IMR-90 (cell line): ENCODE data around the gene SH3RF1. TPM values are rescaled to one million over a fixed set of nuclear protein-coding genes. Genes with fewer than 3 reads are reported as not detected.
A peak's percentile ranks its signal among the peaks of the same experiment; 100 is the strongest.

Experiments
- ATAC-seq: fragments of 200-7000 bp; cut with Tn5 transposase; 2 replicates; pipeline ENCODE4 v1.9.1; 2020; ENCODE audit warnings: low read depth, mild to moderate bottlenecking, moderate library complexity
- BruUV-seq: library from RNA; stranded (reverse); fragments of 400-500 nt; replicated peaks from 2 replicates; lab custom pipeline; 2021; lab: Mats Ljungman, UMichigan
- CTCF ChIA-PET: fragments of 300-600 bp; formaldehyde crosslinking; extraction: SDS; loops from one replicate; lab custom pipeline; 2021; ENCODE audit warnings: antibody characterized with exemption; lab: Yijun Ruan, JAX
- POLR2A ChIA-PET: fragments of 300-600 bp; sonication (Branson Sonifier 250); formaldehyde crosslinking; loops from one replicate; lab custom pipeline; 2022; ENCODE audit warnings: antibody characterized with exemption; ENCODE audit not compliant: unreplicated experiment; lab: Charles Lee
- DNase-seq: peaks from one replicate; pipeline ENCODE4 v3.0.0; 2013
- H2AFZ ChIP-seq: replicated peaks from 2 replicates; pipeline ENCODE3; 2013; ENCODE audit warnings: low read length, mild to moderate bottlenecking; ENCODE audit not compliant: poor library complexity
- H2AK5ac ChIP-seq: 2 replicates; pipeline ENCODE4 v1.6.1; 2013; ENCODE audit warnings: low read depth, low read length, inconsistent platforms
- H2AK9ac ChIP-seq: replicated peaks from 2 replicates; pipeline ENCODE3; 2013; ENCODE audit warnings: mild to moderate bottlenecking, low read depth, low read length, moderate library complexity; ENCODE audit not compliant: poor library complexity
- H2BK120ac ChIP-seq: 2 replicates; pipeline ENCODE4 v1.6.1; 2013; ENCODE audit warnings: low read depth, low read length, inconsistent platforms
- H2BK15ac ChIP-seq: 3 replicates; pipeline ENCODE4 v1.6.1; 2013; ENCODE audit warnings: low read depth, low read length, inconsistent platforms
- H2BK20ac ChIP-seq: 2 replicates; pipeline ENCODE4 v1.6.1; 2013; ENCODE audit warnings: low read depth, mild to moderate bottlenecking, inconsistent platforms, low read length, moderate library complexity
- H2BK5ac ChIP-seq: 2 replicates; pipeline ENCODE4 v1.6.1; 2013; ENCODE audit warnings: mild to moderate bottlenecking, low read depth, low read length, inconsistent platforms; ENCODE audit not compliant: poor library complexity, severe bottlenecking
- H3K14ac ChIP-seq: replicated peaks from 2 replicates; pipeline ENCODE4 v1.6.1; 2013; ENCODE audit warnings: low read depth, low read length, inconsistent platforms
- H3K18ac ChIP-seq: 2 replicates; pipeline ENCODE4 v1.6.1; 2013; ENCODE audit warnings: low read depth, low read length, control low read depth
- H3K23ac ChIP-seq: 2 replicates; pipeline ENCODE4 v1.6.1; 2013; ENCODE audit warnings: low read depth, low read length, inconsistent platforms
- H3K27ac ChIP-seq: 2 replicates; pipeline ENCODE4 v1.5.1; 2013; ENCODE audit warnings: mild to moderate bottlenecking, control low read depth, low read length; ENCODE audit not compliant: insufficient read depth
- H3K27me3 ChIP-seq: 2 replicates; pipeline ENCODE4 v1.6.1; 2013; ENCODE audit warnings: low read length; ENCODE audit not compliant: control insufficient read depth, insufficient read depth
- H3K36me3 ChIP-seq: 2 replicates; pipeline ENCODE4 v1.6.1; 2013; ENCODE audit warnings: low read length, mixed read lengths; ENCODE audit not compliant: control insufficient read depth, insufficient read depth
- H3K4ac ChIP-seq: 2 replicates; pipeline ENCODE4 v1.6.1; 2013; ENCODE audit warnings: low read depth, low read length, inconsistent platforms
- H3K4me1 ChIP-seq: 2 replicates; pipeline ENCODE4 v1.6.1; 2013; ENCODE audit warnings: low read length, mixed read lengths; ENCODE audit not compliant: control insufficient read depth, insufficient read depth
- H3K4me2 ChIP-seq: 2 replicates; pipeline ENCODE4 v1.6.1; 2013; ENCODE audit warnings: low read depth, mild to moderate bottlenecking, control low read depth, low read length, moderate library complexity
- H3K4me3 ChIP-seq: 2 replicates; pipeline ENCODE4 v1.5.1; 2013; ENCODE audit warnings: low read depth, mild to moderate bottlenecking, control low read depth, low read length, moderate library complexity; ENCODE audit not compliant: insufficient read depth
- H3K56ac ChIP-seq: 2 replicates; pipeline ENCODE4 v1.6.1; 2013; ENCODE audit warnings: low read length, inconsistent platforms; ENCODE audit not compliant: insufficient read depth; ENCODE audit errors: extremely low read depth
- H3K79me1 ChIP-seq, 2 experiments: 2 replicates each; pipeline ENCODE4 v1.6.1; 2013; ENCODE audit warnings: low read length in 2 of 2, inconsistent platforms in 1 of 2, low read depth in 1 of 2
- H3K9ac ChIP-seq: 2 replicates; pipeline ENCODE4 v1.6.1; 2013; ENCODE audit warnings: low read depth, low read length, control low read depth
- H3K9me1 ChIP-seq: 2 replicates; pipeline ENCODE4 v1.6.1; 2013; ENCODE audit warnings: low read length, inconsistent platforms; ENCODE audit not compliant: insufficient read depth
- H3K9me3 ChIP-seq: 2 replicates; pipeline ENCODE4 v1.6.1; 2013; ENCODE audit warnings: low read length; ENCODE audit not compliant: control insufficient read depth, insufficient read depth
- H4K20me1 ChIP-seq: 2 replicates; pipeline ENCODE4 v1.6.1; 2013; ENCODE audit warnings: low read length, inconsistent platforms; ENCODE audit not compliant: insufficient read depth
- H4K5ac ChIP-seq: 2 replicates; pipeline ENCODE4 v1.6.1; 2013; ENCODE audit warnings: mild to moderate bottlenecking, low read depth, low read length, control low read depth
- H4K8ac ChIP-seq, 2 experiments: 2 replicates each; pipeline ENCODE4 v1.6.1; 2013; ENCODE audit warnings: low read depth in 2 of 2, low read length in 2 of 2, control low read depth in 1 of 2, inconsistent platforms in 1 of 2
- H4K91ac ChIP-seq: 2 replicates; pipeline ENCODE4 v1.6.1; 2013; ENCODE audit warnings: low read depth, low read length, inconsistent platforms; ENCODE audit not compliant: insufficient read depth
- CEBPB ChIP-seq: IDR thresholded peaks from 2 replicates; pipeline ENCODE4 v1.6.1; 2012; ENCODE audit warnings: low read depth, low read length, improper control_type of control experiment
- CHD1 ChIP-seq: IDR thresholded peaks from 2 replicates; pipeline ENCODE4 v1.6.1; 2012; ENCODE audit warnings: low read depth, low read length, improper control_type of control experiment
- MXI1 ChIP-seq: IDR thresholded peaks from 2 replicates; pipeline ENCODE4 v1.6.1; 2012; ENCODE audit warnings: low read depth, mild to moderate bottlenecking, low read length, moderate library complexity, borderline replicate concordance
- NFE2L2 ChIP-seq: fragments of 150-350 bp; IDR thresholded peaks from 2 replicates; pipeline ENCODE4 v1.6.1; 2016; ENCODE audit warnings: low read depth, mild to moderate bottlenecking, low read length
- RAD21 ChIP-seq: IDR thresholded peaks from 2 replicates; pipeline ENCODE4 v1.6.1; 2012; ENCODE audit warnings: low read length, improper control_type of control experiment
- WGBS, 2 experiments: methylation state at CpG; one replicate each; pipeline versions ENCODE4 v1.1.5 to v1.1.7; 2013; ENCODE audit warnings: missing lambda C conversion rate in 2 of 2; ENCODE audit not compliant: insufficient read length in 1 of 2; ENCODE audit errors: extremely low coverage in 2 of 2; 5-methylcytosine and 5-hydroxymethylcytosine counted together
- dilution Hi-C: fragments of 300-500 bp; cut with HindIII; formaldehyde crosslinking; loops from one replicate; pipeline ENCODE4 v1.14.3; 2018; ENCODE audit warnings: low sequenced_read_pairs; ENCODE audit not compliant: unreplicated experiment
- in situ Hi-C: fragments of 300-500 bp; cut with MboI; formaldehyde crosslinking; loops from 3 replicates; pipeline ENCODE4 v1.14.3; 2019; ENCODE audit warnings: low sequenced_read_pairs, inconsistent platforms, mixed read lengths
- intact Hi-C: fragments of 100-400 bp; cut with micrococcal nuclease; formaldehyde crosslinking; loops from 2 replicates; pipeline ENCODE4 v1.10.0; 2022
- polyA plus RNA-seq, 3 experiments: library from polyadenylated mRNA; depleted of rRNA; stranded (reverse); fragments of >200 nt; gene quantifications; 2 replicates each; pipeline ENCODE4 v1.2.3, GENCODE V29; 2012; ENCODE audit warnings: low replicate concordance in 1 of 3
- total RNA-seq: library from RNA; depleted of rRNA; stranded (reverse); fragments of >200 nt; gene quantifications from 2 replicates; pipeline ENCODE4 v1.2.3, GENCODE V29; 2012

The SH3RF1 gene
- total and polyA plus RNA-seq, 2 of the 4 experiments (the other 2 are of a cell fraction), result 22.0 to 29.8 TPM

DNA sequence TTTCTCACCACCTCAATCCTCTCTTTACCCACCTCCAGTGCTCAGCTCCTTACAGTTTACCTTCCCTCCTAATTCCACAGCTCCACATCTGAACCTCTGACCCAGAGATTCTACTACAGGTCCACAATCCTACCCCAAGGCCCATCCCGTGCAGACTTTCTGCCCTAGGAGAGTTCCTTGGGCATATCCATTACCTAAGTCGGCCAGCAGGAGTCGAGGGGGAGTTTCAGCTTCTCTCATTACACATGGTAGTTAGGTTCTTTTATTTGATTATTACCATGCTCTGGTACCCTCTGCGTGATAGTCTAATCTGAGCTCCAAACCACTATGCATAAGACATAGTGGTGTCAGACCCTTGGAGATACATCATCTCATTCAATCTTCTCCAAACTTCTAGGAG lies 117.9 kb downstream of the SH3RF1 start:
- Histone ChIP-seq H4K8ac (peak overlapping the region in 1 of 2 experiments; percentile 4; a peak in 1 of 4 replicates), H2AK5ac (peak overlapping the region; percentile 63; the same call in 1 of the 2 replicates), H4K5ac (no peak overlapping the region), H3K79me1 (peaks cover 34 to 70% of the 10 kb centered on the region in 2 experiments), H2AK9ac (no peak overlapping the region), H3K56ac (no peak overlapping the region), H3K27me3 (no peaks in the 10 kb centered on the region), H2BK15ac (no peak overlapping the region; the same call in 2 of the 3 replicates), H4K20me1 (no peaks in the 10 kb centered on the region; the same call in 1 of the 2 replicates), H3K14ac (peak overlapping the region; percentile 30; the same call in 1 of the 2 replicates), H3K4me3 (no peak overlapping the region), H3K27ac (no peak overlapping the region), H3K36me3 (peaks cover 13% of the 10 kb centered on the region), H2BK5ac (no peak overlapping the region), H2BK20ac (no peak overlapping the region; the same call in 1 of the 2 replicates), H3K9ac (no peak overlapping the region), H3K9me3 (no peaks in the 10 kb centered on the region), H4K91ac (no peak overlapping the region), H2BK120ac (no peak overlapping the region), H3K23ac (0 out of 2 replicates have a peak overlapping the region, but pooled peaks have one; percentile 40), H3K18ac (peak overlapping the region; percentile 18; the same call in 1 of the 2 replicates), H3K9me1 (peaks cover 5% of the 10 kb centered on the region), H3K4me2 (no peak overlapping the region), H3K4me1 (peaks cover 18% of the 10 kb centered on the region), H2AFZ (no peak overlapping the region), H3K4ac (peak overlapping the region; percentile 27)
- ATAC-seq, result no peak
- no CpG with 5 or more reads among the region's 4 CpGs for WGBS, 2 experiments
- dilution Hi-C loops (no loop called here), intact Hi-C loops (loop anchor here (5.0 kb wide), 1 partner anchor 114 kb away; no protein-coding TSS in a partner anchor), in situ Hi-C loops (no loop called here)
- no peak for TF ChIP-seq CHD1
- TF ChIP-seq RAD21, result no peak
- no peak for TF ChIP-seq NFE2L2
- no peak for TF ChIP-seq CEBPB
- no peak for TF ChIP-seq MXI1
- ChIA-PET CTCF (interaction anchor here (1.5 to 1.7 kb wide), 2 partner anchors 13 to 37 kb away, joined by 3 to 6 read pairs; no protein-coding TSS in a partner anchor), POLR2A (interaction anchor here (0.6 kb wide), 1 partner anchor 56 kb away, joined by 3 read pairs; no protein-coding TSS in a partner anchor)
- no peak for DNase-seq
- no TSS peak for BruUV-seq
